ENCODE data around the gene OR1D2.
"Not testable (repeated sequence)": the region's sequence is repeated elsewhere in the genome, so short reads cannot be mapped to it uniquely, and the experiment has no call there.

OR1D2 gene, protein sequence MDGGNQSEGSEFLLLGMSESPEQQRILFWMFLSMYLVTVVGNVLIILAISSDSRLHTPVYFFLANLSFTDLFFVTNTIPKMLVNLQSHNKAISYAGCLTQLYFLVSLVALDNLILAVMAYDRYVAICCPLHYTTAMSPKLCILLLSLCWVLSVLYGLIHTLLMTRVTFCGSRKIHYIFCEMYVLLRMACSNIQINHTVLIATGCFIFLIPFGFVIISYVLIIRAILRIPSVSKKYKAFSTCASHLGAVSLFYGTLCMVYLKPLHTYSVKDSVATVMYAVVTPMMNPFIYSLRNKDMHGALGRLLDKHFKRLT

DNA sequence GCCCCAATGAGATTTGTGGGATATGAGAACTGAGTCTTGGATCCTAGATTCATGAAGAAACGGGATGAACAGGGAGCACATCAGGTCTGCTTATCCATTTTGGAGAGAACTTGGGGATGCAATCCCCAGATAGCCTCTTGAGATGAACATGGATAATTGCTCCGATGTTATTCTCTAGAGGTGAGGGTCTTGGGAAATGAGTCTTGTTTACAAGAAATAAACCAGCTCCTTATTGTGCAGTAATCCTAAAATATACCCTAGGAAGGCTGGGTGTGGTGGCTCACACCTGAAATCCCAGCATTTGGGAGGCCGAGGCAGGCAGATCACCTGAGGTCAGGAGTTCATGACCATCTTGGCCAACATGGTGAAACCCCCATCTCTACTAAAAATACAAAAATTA lies at the start of gene OR1D2:
Gene OR1D2, minus strand, starts transcription at position 101 of the 400 bp plus-strand sequence. CDS start 11,426 bp downstream, outside the sequence.
- no peak for DNase-seq

DNA sequence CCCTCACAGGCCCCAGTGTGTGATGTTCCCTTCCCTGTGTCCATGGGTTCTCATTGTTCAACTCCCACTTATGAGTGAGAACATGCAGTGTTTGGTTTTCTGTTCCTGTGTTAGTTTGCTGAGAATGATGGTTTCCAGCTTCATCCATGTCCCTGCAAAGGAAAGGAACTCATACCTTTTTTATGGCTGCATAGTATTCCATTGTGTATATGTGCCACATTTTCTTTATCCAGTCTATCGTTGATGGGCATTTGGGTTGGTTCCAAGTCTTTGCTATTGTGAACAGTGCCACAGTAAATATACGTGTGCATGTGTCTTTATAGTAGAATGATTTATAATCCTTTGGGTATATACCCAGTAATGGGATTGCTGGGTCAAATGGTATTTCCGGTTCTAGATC lies 33.3 kb upstream of the OR1D2 start:
- not testable (repeated sequence) for DNase-seq

DNA sequence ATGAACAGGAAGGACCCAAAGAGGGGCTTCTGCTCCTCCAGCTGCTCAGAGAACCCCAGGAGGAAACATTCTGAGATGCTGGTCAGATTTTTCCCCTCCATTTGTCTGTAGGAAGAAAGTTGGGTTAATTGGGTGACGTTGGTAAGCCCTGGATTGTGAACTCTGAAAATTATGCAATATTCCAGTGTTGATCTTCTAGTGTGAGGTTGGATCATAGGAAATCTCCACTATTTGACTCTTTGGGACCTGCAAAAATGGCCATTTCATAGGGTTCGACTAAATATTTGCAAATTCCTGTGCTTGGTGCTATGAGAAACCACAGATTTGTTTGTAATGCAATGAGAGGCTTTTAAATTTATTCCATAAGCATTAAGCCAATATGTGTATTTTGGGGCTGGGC lies 23.2 kb upstream of the OR1D2 start, which contains the start of gene OR1G1:
Gene OR1G1, minus strand, starts transcription at position 101 of the 400 bp plus-strand sequence. Its CDS starts 0 bp downstream, at position 101.
- no peak for DNase-seq

DNA sequence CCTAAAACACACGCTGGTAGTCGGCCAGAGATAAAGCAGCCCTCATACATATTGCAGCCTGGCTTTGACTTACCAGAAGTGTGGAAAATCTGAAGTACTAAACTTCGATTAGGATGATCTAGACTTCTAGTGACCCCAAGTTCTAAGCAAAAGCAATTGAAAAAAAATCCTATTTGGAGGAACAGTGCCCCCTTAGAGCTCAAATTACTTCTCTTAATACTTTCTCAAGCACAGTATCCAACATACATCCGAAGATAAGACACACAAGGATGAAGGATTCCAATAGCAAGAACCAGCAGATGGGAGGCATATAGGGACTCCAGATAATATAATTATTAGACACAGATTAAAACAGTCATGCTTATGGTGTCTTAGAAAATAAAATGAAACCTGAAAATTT lies 30.4 kb downstream of the OR1D2 start:
- DNase-seq, result not testable (repeated sequence)

DNA sequence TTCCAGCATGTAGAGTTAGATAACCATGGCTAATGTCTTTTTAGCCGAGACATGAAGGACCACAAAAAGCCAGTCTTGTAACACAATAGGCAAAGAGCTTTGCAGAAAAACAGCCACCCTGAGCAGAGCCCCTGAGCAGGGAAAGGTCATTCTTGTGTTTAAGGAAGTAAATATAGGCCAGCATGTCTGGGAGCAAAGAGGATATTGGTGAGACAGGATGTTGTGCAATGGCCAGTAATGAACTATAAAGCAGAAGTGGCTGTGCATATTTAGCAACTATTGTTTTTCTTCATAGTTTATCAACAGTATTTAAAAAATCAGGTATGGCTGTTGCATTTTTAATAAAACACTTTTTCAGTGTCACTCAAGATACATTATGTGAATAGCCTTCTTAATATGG lies 39.0 kb downstream of the OR1D2 start:
- DNase-seq, result peak in 3 of 56 donors; percentile 5 to 12 (median 8)

DNA sequence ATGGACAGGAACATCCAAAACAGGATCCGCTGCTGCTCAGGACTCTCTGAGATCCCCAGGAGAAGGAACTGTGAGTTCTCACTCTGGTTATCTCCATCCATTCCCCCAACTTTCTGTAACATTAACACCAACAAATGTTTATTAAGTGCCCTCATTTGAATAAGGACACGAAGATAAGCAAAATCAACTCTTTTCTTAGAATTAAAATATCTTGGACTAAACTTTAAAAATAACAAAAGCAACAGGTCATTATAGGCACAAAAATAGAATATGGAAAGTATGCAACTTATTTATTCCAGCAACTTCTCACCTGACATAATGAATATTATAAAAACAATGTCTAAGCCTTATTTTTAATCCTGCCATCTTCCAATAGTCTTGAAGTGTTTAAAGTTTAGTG lies 40.7 kb downstream of the OR1D2 start, which contains the start of gene OR1D5:
Gene OR1D5, minus strand, starts transcription at position 101 of the 400 bp plus-strand sequence. Its CDS starts 0 bp downstream, at position 101.
- not testable (repeated sequence) for DNase-seq

DNA sequence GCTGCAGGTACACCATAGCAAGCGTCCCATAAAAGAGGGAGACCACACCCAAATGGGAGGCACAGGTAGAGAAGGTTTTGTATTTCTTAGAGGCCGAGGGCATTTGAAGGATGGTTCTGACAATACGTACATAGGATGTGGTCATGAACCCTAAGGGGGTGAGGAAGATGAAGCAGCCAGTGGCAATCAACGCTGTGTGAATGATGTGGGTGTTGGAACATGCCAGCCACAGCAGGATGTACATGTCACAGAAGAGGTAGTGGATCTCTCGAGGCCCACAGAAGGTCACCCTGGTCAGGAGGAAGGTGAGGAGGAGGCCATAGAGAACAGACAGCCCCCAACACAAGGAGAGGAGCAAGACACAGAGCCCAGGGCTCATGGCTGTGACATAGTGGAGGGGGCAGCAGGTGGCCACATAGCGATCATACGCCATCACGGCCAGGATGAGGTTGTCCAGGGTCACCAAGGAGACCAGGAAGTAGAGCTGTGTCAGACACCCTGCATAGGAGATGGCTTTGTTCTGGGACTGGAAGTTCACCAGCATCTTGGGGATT lies 41.3 kb downstream of the OR1D2 start:
- DNase-seq, result not testable (repeated sequence)

DNA sequence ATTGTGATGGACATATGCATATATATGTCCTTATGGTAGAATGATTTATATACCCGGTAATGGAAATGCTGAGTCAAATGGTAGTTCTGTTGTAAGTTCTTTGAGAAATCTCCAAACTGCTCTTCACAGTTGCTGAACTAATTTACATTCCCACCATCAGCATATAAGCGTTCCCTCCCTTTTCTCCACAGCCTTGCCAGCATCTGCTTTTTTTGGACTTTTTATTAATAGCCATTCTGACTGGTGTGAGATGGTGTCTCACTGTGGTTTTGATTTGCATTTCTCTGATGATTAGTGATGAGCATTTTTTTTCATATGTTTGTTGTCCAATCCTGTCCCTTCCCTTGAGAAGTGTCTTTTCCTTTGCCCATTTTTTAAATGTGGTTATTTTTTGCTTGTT lies 49.4 kb downstream of the OR1D2 start:
- DNase-seq, result not testable (repeated sequence)

DNA sequence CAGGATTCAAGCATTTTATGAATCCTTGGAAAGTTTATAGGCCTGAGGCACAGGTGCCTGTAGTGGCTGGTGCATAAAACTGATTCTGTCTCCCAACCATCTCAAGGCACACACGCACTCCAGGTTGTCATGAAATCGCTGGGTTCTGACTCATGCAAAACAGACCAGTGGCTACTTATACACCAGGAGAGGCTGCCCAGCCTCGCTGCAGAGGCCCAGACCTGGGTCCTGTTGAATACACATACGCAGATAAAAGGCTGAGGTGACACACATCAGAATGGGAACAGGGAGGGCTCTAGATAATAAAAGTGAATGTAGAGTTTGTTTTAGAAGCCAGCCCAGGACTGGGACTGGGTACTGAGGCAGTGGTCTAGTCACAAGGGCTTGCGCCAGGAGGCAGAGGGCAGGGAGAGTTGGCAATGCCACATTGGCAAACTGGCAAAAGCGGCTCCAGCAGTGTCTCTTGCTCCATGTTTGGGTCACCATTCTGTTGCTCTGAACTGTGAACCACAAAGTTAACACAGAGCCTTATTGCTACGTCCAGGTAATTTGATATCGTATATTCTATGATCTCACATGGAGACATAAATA lies 54.4 kb downstream of the OR1D2 start:
- DNase-seq, result no peak

DNA sequence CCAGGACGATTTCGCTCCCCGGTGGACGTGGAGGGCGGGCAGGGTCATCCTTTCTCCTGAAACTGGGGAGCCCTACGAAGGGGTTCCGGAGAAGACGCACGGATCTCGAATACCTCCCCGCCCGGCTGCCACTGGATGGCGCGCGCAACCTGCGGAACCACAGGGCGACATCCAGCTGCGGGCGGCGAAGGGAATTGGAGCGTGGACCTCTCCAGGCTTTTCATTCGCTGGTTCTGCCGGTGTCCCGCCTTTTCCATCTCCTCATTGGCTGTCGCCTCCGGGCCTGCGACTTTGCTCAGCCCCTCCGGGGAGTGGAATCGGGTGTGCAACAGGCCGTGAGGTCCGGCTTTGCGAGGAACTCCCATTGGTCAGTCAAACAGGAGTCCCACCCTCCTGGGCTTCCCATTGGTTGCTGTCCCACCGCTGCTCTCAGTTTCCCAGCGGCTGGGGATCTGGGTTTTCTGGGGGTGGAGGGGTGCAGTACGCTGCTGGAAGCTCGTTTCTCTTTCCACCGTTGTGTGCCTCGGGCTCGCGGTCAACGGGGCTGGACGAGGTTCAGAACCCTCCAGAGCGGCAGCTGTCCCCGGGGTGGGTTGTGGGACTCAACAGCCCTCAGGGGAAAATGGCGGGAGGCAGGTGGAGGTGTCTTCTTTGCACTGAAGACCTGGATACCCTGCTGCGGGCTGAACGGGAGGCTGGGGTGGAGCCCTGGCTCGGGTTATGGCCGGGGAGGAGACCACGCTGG lies 55.3 kb downstream of the OR1D2 start:
- DNase-seq, result peak; percentile 63 to 100 (median 98)

DNA sequence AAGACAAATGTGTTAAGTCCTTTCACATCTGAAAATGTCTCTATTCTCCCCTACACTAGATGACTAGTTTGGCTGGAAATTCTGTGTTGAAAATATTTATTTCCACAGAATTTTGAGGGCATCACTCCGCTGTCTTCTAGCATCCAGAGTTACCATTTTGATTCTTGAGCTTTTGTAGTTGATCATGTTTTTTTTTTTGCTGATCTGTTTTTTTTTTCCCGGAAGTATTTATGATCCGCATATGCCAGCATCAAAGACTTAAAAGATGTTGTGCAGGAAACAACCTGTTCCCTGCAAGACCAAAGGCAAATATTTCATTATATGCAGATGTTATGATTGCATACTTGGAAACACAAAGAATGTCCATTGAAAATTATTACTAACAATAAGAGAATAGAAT lies 57.5 kb downstream of the OR1D2 start:
- DNase-seq, result no peak

DNA sequence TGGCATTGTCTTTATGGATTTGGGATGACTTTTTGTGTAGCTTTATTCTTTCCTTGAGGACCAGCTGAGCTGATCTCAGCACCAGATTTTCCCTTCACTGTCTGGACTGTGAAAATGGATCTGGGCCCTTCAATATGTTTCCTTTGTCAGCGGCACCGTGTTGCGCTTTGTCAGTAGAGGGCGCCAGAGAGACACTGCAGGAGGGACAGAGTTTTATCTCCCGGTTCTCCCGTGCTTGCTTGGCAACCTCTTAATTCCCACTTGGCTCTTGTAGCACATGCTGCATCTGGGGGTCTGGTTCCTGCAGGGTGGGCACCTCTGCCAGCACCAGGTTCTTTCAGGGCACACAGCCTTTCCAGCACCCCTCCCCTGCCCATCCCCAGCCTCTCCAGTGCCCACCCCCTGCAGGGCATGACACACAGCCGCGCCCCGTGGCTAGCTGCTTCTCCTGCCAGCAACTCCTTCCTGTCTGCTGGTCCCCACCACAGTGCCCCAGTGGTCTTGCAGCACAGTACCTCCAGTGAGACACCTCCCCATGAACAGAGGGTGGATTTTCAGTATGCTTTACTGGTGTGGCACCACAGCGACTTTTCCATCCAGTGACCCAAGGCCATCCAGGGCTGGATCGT lies 60.4 kb downstream of the OR1D2 start:
- no peak for DNase-seq

DNA sequence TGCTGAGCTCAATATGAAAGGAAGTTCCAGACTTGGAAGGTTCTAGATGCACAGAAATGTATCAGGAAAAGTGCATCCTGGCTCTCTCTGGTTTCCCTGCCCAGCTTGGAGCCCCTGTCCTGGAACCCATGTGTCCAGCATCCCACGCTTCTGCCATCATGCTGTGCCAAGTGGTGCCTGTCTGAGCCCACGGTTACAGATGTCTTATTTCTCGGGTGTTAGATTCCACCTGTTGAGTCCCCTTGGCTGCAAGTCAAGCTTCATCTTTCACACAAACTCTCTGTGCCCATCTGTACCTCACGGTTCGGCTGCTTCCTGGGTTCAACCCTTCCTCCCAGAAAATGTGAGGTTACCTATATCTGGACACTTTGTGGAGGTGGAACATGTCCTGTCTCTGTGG lies 63.3 kb downstream of the OR1D2 start:
- peak in 1 of 56 donors; percentile 9 for DNase-seq

DNA sequence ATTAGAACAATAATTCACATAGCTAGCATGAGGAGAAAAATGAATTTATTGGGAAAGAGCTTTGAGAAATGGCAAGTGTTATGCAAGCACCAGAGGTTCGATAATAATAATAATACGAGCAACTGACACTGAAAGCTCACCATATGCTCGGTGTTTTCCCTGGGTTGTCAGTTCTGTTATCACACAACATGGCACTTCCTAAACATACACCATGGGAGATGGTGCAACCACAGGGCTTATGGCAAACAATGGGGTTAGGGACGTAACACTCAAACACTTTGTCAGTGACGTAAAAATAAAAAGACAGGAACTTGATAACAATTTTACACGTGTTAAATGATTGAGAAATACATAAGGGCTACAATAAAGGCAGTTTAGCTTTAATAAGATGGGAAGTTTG lies 64.5 kb downstream of the OR1D2 start:
- no peak for DNase-seq

DNA sequence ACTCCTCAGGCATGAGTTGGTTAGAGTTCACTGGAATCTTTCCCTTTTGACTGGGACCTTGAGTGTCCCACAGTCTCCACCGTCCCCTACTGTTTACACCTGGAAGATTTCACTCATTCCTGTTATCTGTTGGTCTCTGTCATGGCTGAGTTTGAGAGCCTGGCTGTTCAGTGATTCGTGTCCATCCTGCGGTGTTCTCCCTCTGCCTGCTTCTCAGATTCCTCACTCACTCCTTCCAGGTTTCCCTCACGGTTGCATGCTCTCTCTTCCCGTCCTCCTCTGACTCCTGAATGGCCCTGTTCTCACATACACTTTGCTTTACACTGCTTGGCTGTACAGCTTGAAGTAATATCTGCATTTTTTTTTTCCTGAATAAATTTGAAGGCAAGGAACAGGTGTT lies 65.3 kb downstream of the OR1D2 start:
- peak in 1 of 56 donors; percentile 3 for DNase-seq
